ENCODE results near the gene PTPRG.

PTPRG gene

DNA sequence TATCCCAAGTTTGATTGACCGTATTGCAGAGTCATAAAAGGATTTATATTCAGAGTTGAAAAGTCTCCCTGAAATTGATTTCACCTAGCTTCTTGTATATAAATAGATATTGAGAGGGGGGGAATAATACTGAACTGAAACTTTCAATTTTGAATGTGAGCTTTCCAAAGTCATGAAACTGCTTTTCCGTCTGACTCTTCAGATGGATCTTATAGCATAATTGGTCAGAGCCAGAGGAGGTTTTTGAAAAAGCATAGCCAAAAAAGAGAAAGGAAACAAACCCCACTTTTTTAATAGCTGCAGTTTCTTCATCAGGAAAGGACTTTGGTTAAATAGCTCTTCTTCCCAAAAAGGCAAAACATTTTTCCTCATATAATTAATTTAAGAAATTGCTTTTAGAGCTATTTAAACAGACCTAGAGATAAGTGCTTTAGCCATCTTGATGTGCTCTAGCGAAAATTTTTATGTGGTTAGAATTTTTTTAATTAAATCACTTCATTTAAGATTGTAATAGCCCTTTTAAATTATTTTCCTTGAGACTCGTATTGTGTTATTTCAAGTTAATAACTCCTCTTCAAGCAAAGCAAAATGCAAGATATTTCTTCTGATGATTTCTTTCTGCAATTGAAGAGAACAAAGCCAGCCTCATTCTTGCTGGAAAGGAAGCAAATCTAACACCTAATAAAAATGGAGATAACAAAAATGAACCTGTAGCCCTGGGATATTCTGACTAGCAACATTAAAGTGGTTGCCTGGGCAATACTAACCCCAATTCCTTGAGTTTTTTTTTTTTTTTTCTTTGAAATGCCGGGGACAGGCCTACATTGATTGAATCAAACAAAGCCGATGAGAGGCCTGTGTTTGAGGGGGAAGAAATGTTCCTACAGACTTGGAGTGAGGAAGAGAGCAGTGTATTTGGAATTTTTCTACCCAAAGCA, 173.6 kb downstream of the PTPRG start:
- DNase-seq (ENCODE audit: low spot score) (no peak), ATAC-seq (ENCODE audit: low read depth) (no peak)
- H3K27ac ChIP-seq (ENCODE audit: poor library complexity, severe bottlenecking): no peak overlapping the region
- H3K36me3 ChIP-seq (ENCODE audit: low read depth): no peaks in the 10 kb centered on the region
- TF ChIP-seq, protein P1, sequence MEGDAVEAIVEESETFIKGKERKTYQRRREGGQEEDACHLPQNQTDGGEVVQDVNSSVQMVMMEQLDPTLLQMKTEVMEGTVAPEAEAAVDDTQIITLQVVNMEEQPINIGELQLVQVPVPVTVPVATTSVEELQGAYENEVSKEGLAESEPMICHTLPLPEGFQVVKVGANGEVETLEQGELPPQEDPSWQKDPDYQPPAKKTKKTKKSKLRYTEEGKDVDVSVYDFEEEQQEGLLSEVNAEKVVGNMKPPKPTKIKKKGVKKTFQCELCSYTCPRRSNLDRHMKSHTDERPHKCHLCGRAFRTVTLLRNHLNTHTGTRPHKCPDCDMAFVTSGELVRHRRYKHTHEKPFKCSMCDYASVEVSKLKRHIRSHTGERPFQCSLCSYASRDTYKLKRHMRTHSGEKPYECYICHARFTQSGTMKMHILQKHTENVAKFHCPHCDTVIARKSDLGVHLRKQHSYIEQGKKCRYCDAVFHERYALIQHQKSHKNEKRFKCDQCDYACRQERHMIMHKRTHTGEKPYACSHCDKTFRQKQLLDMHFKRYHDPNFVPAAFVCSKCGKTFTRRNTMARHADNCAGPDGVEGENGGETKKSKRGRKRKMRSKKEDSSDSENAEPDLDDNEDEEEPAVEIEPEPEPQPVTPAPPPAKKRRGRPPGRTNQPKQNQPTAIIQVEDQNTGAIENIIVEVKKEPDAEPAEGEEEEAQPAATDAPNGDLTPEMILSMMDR (IDR thresholded peaks at IDR 0.05; ENCODE audit: poor library complexity, severe bottlenecking): no peak
- H3K4me3 ChIP-seq (ENCODE audit: severe bottlenecking): no peak overlapping the region
- H3K4me1 ChIP-seq (ENCODE audit: insufficient read depth, poor library complexity, severe bottlenecking): no peaks in the 10 kb centered on the region
- H3K9me3 ChIP-seq (ENCODE audit: severe bottlenecking): no peaks in the 10 kb centered on the region
- no peaks in the 10 kb centered on the region for H3K27me3 ChIP-seq (ENCODE audit: insufficient read depth, poor library complexity, severe bottlenecking)

DNA sequence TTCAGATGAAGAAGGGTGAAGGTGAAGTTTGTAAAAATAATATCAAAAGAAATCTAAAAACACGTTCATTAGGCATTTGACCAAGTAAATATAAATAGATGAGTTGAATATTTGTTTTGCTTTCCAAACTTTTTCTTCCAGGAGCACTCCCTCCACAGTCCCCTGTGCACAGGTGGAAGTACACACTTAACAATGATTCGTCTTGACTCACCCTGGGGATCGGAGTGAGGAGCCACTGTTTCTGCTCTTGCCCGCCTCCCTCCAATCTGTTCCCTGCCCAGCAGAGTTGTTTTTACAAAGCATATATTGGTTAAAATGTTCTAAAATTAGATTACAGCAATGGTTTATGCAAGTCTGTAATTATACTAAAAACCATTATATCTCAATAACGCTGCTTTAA, 175.1 kb downstream of the PTPRG start:
- Histone ChIP-seq H3K27me3 (ENCODE audit: insufficient read depth, poor library complexity, severe bottlenecking) (no peaks in the 10 kb centered on the region), H3K4me1 (ENCODE audit: insufficient read depth, poor library complexity, severe bottlenecking) (no peaks in the 10 kb centered on the region), H3K27ac (ENCODE audit: poor library complexity, severe bottlenecking) (no peak overlapping the region), H3K4me3 (ENCODE audit: severe bottlenecking) (no peak overlapping the region), H3K36me3 (ENCODE audit: low read depth) (no peaks in the 10 kb centered on the region), H3K9me3 (ENCODE audit: severe bottlenecking) (no peaks in the 10 kb centered on the region)
- TF ChIP-seq, protein P1 (IDR thresholded peaks at IDR 0.05; ENCODE audit: poor library complexity, severe bottlenecking): no peak
- ATAC-seq (ENCODE audit: low read depth): peak; percentile 62; the same call in 2 of the 3 replicates
- no peak for DNase-seq (ENCODE audit: low spot score)

DNA sequence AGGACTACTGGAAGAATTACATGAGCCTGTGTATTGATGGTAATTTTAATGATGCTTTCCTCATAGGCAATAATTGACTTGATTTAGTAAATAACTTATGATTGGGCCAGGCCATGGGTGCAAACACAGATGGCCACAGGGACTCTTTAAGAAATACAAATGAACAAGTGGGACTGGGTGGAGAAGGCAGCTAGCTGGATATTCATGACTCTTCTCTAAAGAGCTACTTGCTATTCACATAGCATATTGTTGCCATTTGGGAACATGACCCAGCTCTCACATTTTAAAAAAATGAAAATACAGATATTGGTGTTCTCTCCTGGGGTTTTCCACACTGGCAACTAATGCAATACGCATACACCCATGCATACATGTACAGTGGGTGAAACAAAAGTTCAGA, 178.3 kb downstream of the PTPRG start:
- Histone ChIP-seq H3K4me3 (ENCODE audit: severe bottlenecking) (no peak overlapping the region), H3K36me3 (ENCODE audit: low read depth) (no peaks in the 10 kb centered on the region), H3K9me3 (ENCODE audit: severe bottlenecking) (no peaks in the 10 kb centered on the region), H3K4me1 (ENCODE audit: insufficient read depth, poor library complexity, severe bottlenecking) (no peaks in the 10 kb centered on the region), H3K27ac (ENCODE audit: poor library complexity, severe bottlenecking) (no peak overlapping the region), H3K27me3 (ENCODE audit: insufficient read depth, poor library complexity, severe bottlenecking) (no peaks in the 10 kb centered on the region)
- TF ChIP-seq, protein P1 (IDR thresholded peaks at IDR 0.05; ENCODE audit: poor library complexity, severe bottlenecking): no peak
- no peak for DNase-seq (ENCODE audit: low spot score)
- ATAC-seq (ENCODE audit: low read depth): no peak

GRCh38 chr3:61740494-61740893, 179.1 kb downstream of the PTPRG start:
- TF ChIP-seq, protein P1 (IDR thresholded peaks at IDR 0.05; ENCODE audit: poor library complexity, severe bottlenecking): no peak
- no peaks in the 10 kb centered on the region for H3K9me3 ChIP-seq (ENCODE audit: severe bottlenecking)

DNA sequence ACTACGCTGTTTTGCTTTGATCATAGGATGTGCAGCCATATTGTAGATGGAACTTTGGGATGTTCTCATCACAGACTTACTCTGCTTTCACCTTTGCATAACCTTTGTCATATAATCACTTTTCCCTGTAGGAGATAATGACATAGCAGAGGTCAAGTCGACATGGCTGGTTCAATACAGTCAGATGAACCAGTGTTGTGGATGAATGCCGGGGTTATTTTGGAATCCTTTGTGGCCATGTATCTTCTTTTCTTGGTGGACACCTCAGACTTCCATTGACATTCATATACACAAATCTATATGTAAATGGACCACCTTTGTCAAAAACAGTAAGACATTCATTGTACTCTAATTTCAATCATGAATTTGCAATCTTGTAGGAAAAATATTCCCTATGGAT, 180.2 kb downstream of the PTPRG start:
- TF ChIP-seq, protein P1 (IDR thresholded peaks at IDR 0.05; ENCODE audit: poor library complexity, severe bottlenecking): no peak
- DNase-seq (ENCODE audit: low spot score): no peak
- Histone ChIP-seq H3K4me1 (ENCODE audit: insufficient read depth, poor library complexity, severe bottlenecking) (no peaks in the 10 kb centered on the region), H3K4me3 (ENCODE audit: severe bottlenecking) (no peak overlapping the region), H3K36me3 (ENCODE audit: low read depth) (no peaks in the 10 kb centered on the region), H3K9me3 (ENCODE audit: severe bottlenecking) (no peaks in the 10 kb centered on the region), H3K27ac (ENCODE audit: poor library complexity, severe bottlenecking) (no peak overlapping the region), H3K27me3 (ENCODE audit: insufficient read depth, poor library complexity, severe bottlenecking) (no peaks in the 10 kb centered on the region)
- no peak for ATAC-seq (ENCODE audit: low read depth)

More at GRCh38 chr3:61740494-61740893, 179.1 kb downstream of the PTPRG start:
- DNase-seq (ENCODE audit: low spot score) (no peak), ATAC-seq (ENCODE audit: low read depth) (no peak)
- Histone ChIP-seq H3K4me3 (ENCODE audit: severe bottlenecking) (no peak overlapping the region), H3K27ac (ENCODE audit: poor library complexity, severe bottlenecking) (no peak overlapping the region), H3K4me1 (ENCODE audit: insufficient read depth, poor library complexity, severe bottlenecking) (no peaks in the 10 kb centered on the region), H3K36me3 (ENCODE audit: low read depth) (no peaks in the 10 kb centered on the region), H3K27me3 (ENCODE audit: insufficient read depth, poor library complexity, severe bottlenecking) (no peaks in the 10 kb centered on the region)

Measured in RWPE2 (cell line).